Kidney (tissue), 14 donors: Measurements from ENCODE around the gene CYP2D6. TPM values are rescaled to one million over a fixed set of nuclear protein-coding genes. Genes with fewer than 3 reads are reported as not detected.

Source experiments
- DNase-seq, 5 donors: peaks; one replicate each; pipeline ENCODE4 v3.0.0-alpha.2; 2013 to 2020
- FAIRE-seq: peaks from 2 replicates; lab custom pipeline; 2012; peaks lifted over from hg19 to GRCh38; lab: Jason Lieb, UNC
- H3K27ac ChIP-seq, 2 donors: one replicate each; pipeline ENCODE4 v1.7.0; 2013; ENCODE audit warnings: low read depth in 2 of 2, low read length in 2 of 2, inconsistent platforms in 1 of 2
- H3K27me3 ChIP-seq: one replicate; pipeline ENCODE4 v1.7.1; 2013; ENCODE audit warnings: low read length, inconsistent platforms; ENCODE audit not compliant: control insufficient read depth, insufficient read depth
- H3K36me3 ChIP-seq, 3 donors: one replicate each; pipeline versions ENCODE4 v1.7.0 to v1.7.1; 2013; ENCODE audit warnings: low read length in 3 of 3, control low read depth in 1 of 3, inconsistent platforms in 1 of 3; ENCODE audit not compliant: insufficient read depth in 3 of 3, control insufficient read depth in 2 of 3
- H3K4me1 ChIP-seq, 3 donors: one replicate each; pipeline versions ENCODE4 v1.7.0 to v1.7.1; 2013; ENCODE audit warnings: low read length in 3 of 3, inconsistent platforms in 1 of 3, low read depth in 1 of 3; ENCODE audit not compliant: control insufficient read depth in 2 of 3, insufficient read depth in 2 of 3
- H3K4me3 ChIP-seq, 3 donors: one replicate each; pipeline versions ENCODE4 v1.7.0 to v1.8.1; 2013; ENCODE audit warnings: low read length in 3 of 3, control low read depth in 1 of 3, inconsistent platforms in 1 of 3
- H3K9ac ChIP-seq, 3 donors: one replicate each; pipeline versions ENCODE4 v1.7.0 to v1.7.1; 2013; ENCODE audit warnings: low read length in 3 of 3, control low read depth in 1 of 3, inconsistent platforms in 1 of 3
- H3K9me3 ChIP-seq, 3 donors: one replicate each; pipeline versions ENCODE4 v1.7.0 to v1.7.1; 2013; ENCODE audit warnings: low read length in 3 of 3, control low read depth in 1 of 3, inconsistent platforms in 1 of 3; ENCODE audit not compliant: control insufficient read depth in 2 of 3, insufficient read depth in 1 of 3
- CTCF ChIP-seq: IDR thresholded peaks from 3 replicates; pipeline ENCODE4 v1.5.1; 2012; ENCODE audit warnings: mild to moderate bottlenecking, moderate library complexity, borderline replicate concordance; ENCODE audit not compliant: insufficient read depth; ENCODE audit errors: extremely low read depth
- intact Hi-C: fragments of 100-400 bp; cut with DNase I; formaldehyde crosslinking; loops from one replicate; pipeline ENCODE4 v1.11.1; 2022
- polyA plus RNA-seq: library from polyadenylated mRNA; stranded (reverse); fragments of 350-450 nt; fragmentation: Illumina TruSeq; extraction: RNeasy Lipid Tissue Mini Kit (QIAGEN cat#74804); gene quantifications from one replicate; pipeline ENCODE4 v1.2.3, GENCODE V29; 2014; ENCODE audit warnings: low read depth, low replicate concordance; ENCODE audit not compliant: insufficient read depth
- total RNA-seq: library from RNA; stranded (reverse); fragmentation: NEBNext Ultra II Directional; extraction: Animal tissue kit (Norgen Biotek cat#: 25700); gene quantifications from one replicate; pipeline ENCODE4 v1.2.1, GENCODE V29; 2021
- donor health status: control.
- donor health status: control.
- donor health status: control.
- donor health status: control.
- donor health status: control.
- donor health status: DM: yes; HTN: yes; CAD: no.
- donor health status: Normal renal cell carcinoma (clear cell type).

Gene CYP2D6
- total and polyA plus RNA-seq, 2 donors from 2014 or later: 0.39 to 3.2 TPM

GRCh38 chr22:42158456-42159132, 28.0 kb upstream of the CYP2D6 start:
- DNase-seq (no peak), FAIRE-seq (no peak)
- no peak overlapping the region for H3K4me3 ChIP-seq
- no peaks in the 10 kb centered on the region for H3K27me3 ChIP-seq
- H3K36me3 ChIP-seq: peaks cover 0 to 12% (median 5%) of the 10 kb centered on the region in 3 donors
- H3K9me3 ChIP-seq: no peaks in the 10 kb centered on the region
- H3K9ac ChIP-seq: no peak overlapping the region
- H3K4me1 ChIP-seq: no peaks in the 10 kb centered on the region
- intact Hi-C loops: no loop called here
- no peak overlapping the region for H3K27ac ChIP-seq
- no peak for TF ChIP-seq CTCF

- no peak overlapping the region for H3K4me3 ChIP-seq
- intact Hi-C loops: no loop called here
- peaks cover 0 to 11% (median 5%) of the 10 kb centered on the region in 3 donors for H3K36me3 ChIP-seq
- no peak overlapping the region for H3K9ac ChIP-seq
- FAIRE-seq (no peak), DNase-seq (no peak)
- H3K27me3 ChIP-seq: no peaks in the 10 kb centered on the region
- no peak overlapping the region for H3K27ac ChIP-seq
- H3K4me1 ChIP-seq: no peaks in the 10 kb centered on the region
- TF ChIP-seq CTCF: no peak
- no peaks in the 10 kb centered on the region for H3K9me3 ChIP-seq
These were observed 26.0 kb upstream of the CYP2D6 start for GRCh38 chr22:42156598-42156997.

DNA sequence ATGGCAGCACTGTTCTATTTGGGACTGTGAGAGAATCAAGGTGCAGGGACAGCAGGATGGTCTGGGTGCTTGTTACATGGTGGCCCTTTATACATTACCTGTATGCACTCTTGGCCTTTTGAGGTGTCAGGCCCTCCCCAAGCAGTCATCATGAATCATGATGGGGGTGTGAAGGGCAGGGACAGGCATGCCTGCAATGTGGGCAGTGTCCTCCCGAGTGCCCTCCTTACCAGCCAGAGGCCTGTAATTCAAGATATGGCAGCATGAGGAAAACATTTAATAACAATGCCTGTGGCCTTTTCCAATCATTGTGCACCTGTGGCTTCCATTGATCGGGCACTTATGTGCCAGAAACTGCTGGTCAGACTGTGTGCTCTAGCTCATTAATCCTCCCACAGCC, 25.5 kb upstream of the CYP2D6 start:
- Histone ChIP-seq H3K4me3 (no peak overlapping the region), H3K27me3 (no peaks in the 10 kb centered on the region), H3K9ac (no peak overlapping the region), H3K9me3 (no peaks in the 10 kb centered on the region), H3K27ac (no peak overlapping the region), H3K36me3 (peaks cover 0 to 9% (median 5%) of the 10 kb centered on the region in 3 donors), H3K4me1 (no peaks in the 10 kb centered on the region)
- intact Hi-C loops: no loop called here
- FAIRE-seq (no peak), DNase-seq (no peak)
- TF ChIP-seq CTCF: no peak

- Histone ChIP-seq H3K36me3 (peaks cover 0 to 9% (median 5%) of the 10 kb centered on the region in 3 donors), H3K27me3 (no peaks in the 10 kb centered on the region), H3K9ac (no peak overlapping the region), H3K9me3 (no peaks in the 10 kb centered on the region), H3K27ac (no peak overlapping the region), H3K4me1 (no peaks in the 10 kb centered on the region), H3K4me3 (no peak overlapping the region)
- intact Hi-C loops: no loop called here
- FAIRE-seq (no peak), DNase-seq (no peak)
- no peak for TF ChIP-seq CTCF
These were observed 24.5 kb upstream of the CYP2D6 start for GRCh38 chr22:42155053-42155543.
